H1 (cell line): ENCODE results near the gene CCDC136. TPM values are rescaled to one million over a fixed set of nuclear protein-coding genes. Genes with fewer than 3 reads are reported as not detected.

Experiments used
- EP300 ChIP-seq, 2 experiments: IDR thresholded peaks; 1 replicate in 1 of 2; 2 replicates in 1 of 2; pipeline ENCODE4 v1.6.1; 2011 to 2012; ENCODE audit warnings: low read depth in 2 of 2, low read length in 2 of 2, mild to moderate bottlenecking in 2 of 2, borderline replicate concordance in 1 of 2, inconsistent platforms in 1 of 2, moderate library complexity in 1 of 2
- EZH2 ChIP-seq: fragments of 200-600 bp; sonication (generic); IDR thresholded peaks from 2 replicates; pipeline ENCODE4 v1.7.1; 2012; ENCODE audit warnings: low read depth, mild to moderate bottlenecking, moderate library complexity, low read length, inconsistent platforms; ENCODE audit not compliant: severe bottlenecking
- SIRT6 ChIP-seq: IDR thresholded peaks from one replicate; pipeline ENCODE4 v1.7.1; 2012; ENCODE audit warnings: low read length, inconsistent platforms
- polyA plus RNA-seq, 7 experiments: library from polyadenylated mRNA; depleted of rRNA in 3 of 7; stranded (reverse) in 5 of 7; unstranded in 2 of 7; fragments of >200 nt in 5 of 7; fragments of 200-250 nt in 2 of 7; gene quantifications; 1 replicate in 5 of 7; 2 replicates in 1 of 7; 4 replicates in 1 of 7; pipeline versions ENCODE4 v1.2.1 to v1.2.3, GENCODE V29; 2011 to 2013; ENCODE audit warnings: missing spikeins in 2 of 7, mixed read lengths in 2 of 7
- total RNA-seq: library from RNA; stranded (reverse); fragmentation: NEBNext Ultra II Directional; extraction: Animal tissue kit (Norgen Biotek cat#: 25700); gene quantifications from 2 replicates; pipeline ENCODE4 v1.2.1, GENCODE V29; 2021

The CCDC136 gene
- total and polyA plus RNA-seq, 2 of the 8 experiments (the other 6 are each of a cell fraction or from before 2014, with no cell fraction given), result 35.6 to 47.7 TPM

GRCh38 chr7:128843938-128844621 is 52.3 kb downstream of the CCDC136 start (continued):
- no peak for TF ChIP-seq SIRT6
- no peak for TF ChIP-seq EP300 (IDR thresholded peaks at IDR 0.05; ENCODE audit: borderline replicate concordance in 1 of 2, low read depth in 2 of 2, low read length in 2 of 2)
- no peak for TF ChIP-seq EZH2
- TF ChIP-seq, all 59 proteins: peak for 0
